K562 (cell line): ENCODE measurements around the gene STING1. TPM values are rescaled to one million over a fixed set of nuclear protein-coding genes. Genes with fewer than 3 reads are reported as not detected.

ENCODE experiments used
- CHAMP1 ChIP-seq: fragments of 450-650 bp; IDR thresholded peaks from 2 replicates; pipeline ENCODE4 v1.6.1; 2016; ENCODE audit warnings: mild to moderate bottlenecking
- CHD2 ChIP-seq: IDR thresholded peaks from 2 replicates; pipeline ENCODE4 v1.6.1; 2011; ENCODE audit warnings: low read depth, low read length
- ELF2 ChIP-seq: fragments of 250-450 bp; sonication (Bioruptor Pico); IDR thresholded peaks from 2 replicates; pipeline ENCODE4 v1.5.0; 2021; ENCODE audit warnings: mild to moderate bottlenecking
- HNRNPUL1 ChIP-seq: fragments of 200-400 bp; formaldehyde crosslinking; IDR thresholded peaks from 2 replicates; pipeline ENCODE4 v1.6.1; 2017; ENCODE audit warnings: low read length
- KLF16 ChIP-seq: IDR thresholded peaks from 2 replicates; pipeline ENCODE4 v1.6.1; 2016; ENCODE audit warnings: antibody characterized with exemption
- NCOA4 ChIP-seq: fragments of 450-650 bp; IDR thresholded peaks from 2 replicates; pipeline ENCODE4 v1.6.1; 2018; ENCODE audit warnings: mild to moderate bottlenecking; ENCODE audit not compliant: partially characterized antibody
- PCBP1 ChIP-seq: fragments of 200-400 bp; formaldehyde crosslinking; IDR thresholded peaks from 2 replicates; pipeline ENCODE4 v1.6.1; 2018; ENCODE audit warnings: mild to moderate bottlenecking, low read depth, low read length; ENCODE audit not compliant: poor library complexity, severe bottlenecking
- PHB2 ChIP-seq: fragments of 450-650 bp; IDR thresholded peaks from 2 replicates; pipeline ENCODE4 v1.6.1; 2017; ENCODE audit warnings: low read depth
- PHTF2 ChIP-seq: fragments of 250-450 bp; sonication (Bioruptor Pico); IDR thresholded peaks from 2 replicates; pipeline ENCODE4 v1.5.0; 2021; ENCODE audit warnings: mild to moderate bottlenecking
- PTTG1 ChIP-seq: fragments of 450-650 bp; IDR thresholded peaks from 2 replicates; pipeline ENCODE4 v1.6.1; 2016; ENCODE audit warnings: low read depth, mild to moderate bottlenecking, missing genetic modification characterization, missing compliant biosample characterization
- SFPQ ChIP-seq: fragments of 200-400 bp; formaldehyde crosslinking; IDR thresholded peaks from 2 replicates; pipeline ENCODE4 v1.6.1; 2017; ENCODE audit warnings: mild to moderate bottlenecking, low read depth, low read length, moderate library complexity
- SMARCA4 ChIP-seq: fragments of 450-650 bp; IDR thresholded peaks from 2 replicates; pipeline ENCODE4 v1.6.1; 2016
- ZBTB1 ChIP-seq: sonication (generic); formaldehyde crosslinking; IDR thresholded peaks from 2 replicates; pipeline ENCODE4 v1.8.1; 2023; ENCODE audit warnings: missing genetic modification reagents, low read depth, mild to moderate bottlenecking, borderline replicate concordance
- ZBTB2 ChIP-seq: fragments of 450-650 bp; IDR thresholded peaks from 2 replicates; pipeline ENCODE4 v1.6.1; 2016; ENCODE audit warnings: antibody characterized with exemption
- ZFX ChIP-seq: sonication (generic); formaldehyde crosslinking; IDR thresholded peaks from 2 replicates; pipeline ENCODE4 v1.8.0; 2022; ENCODE audit warnings: mild to moderate bottlenecking, missing genetic modification reagents, moderate library complexity
- ZNF274 ChIP-seq: IDR thresholded peaks from 2 replicates; pipeline ENCODE4 v1.6.1; 2011; ENCODE audit warnings: low read depth, mild to moderate bottlenecking, low read length, moderate library complexity, borderline replicate concordance
- ZNF282 ChIP-seq: sonication (generic); formaldehyde crosslinking; IDR thresholded peaks from 2 replicates; pipeline ENCODE4 v1.8.1; 2023; ENCODE audit warnings: missing genetic modification reagents
- polyA plus RNA-seq, 8 experiments: library from polyadenylated mRNA; depleted of rRNA in 4 of 8; stranded (reverse) in 5 of 8; unstranded in 3 of 8; fragments of >200 nt; fragmentation: Nextera tagmentation in 2 of 8; fragmentation: Illumina TruSeq in 1 of 8; extraction: Ambion mirVana in 2 of 8; extraction: Trizol in 1 of 8; gene quantifications; 2 replicates each; pipeline versions ENCODE4 v1.2.1 to v1.2.3, GENCODE V29; 2011 to 2014; ENCODE audit warnings: inconsistent platforms in 1 of 8, missing spikeins in 1 of 8
- total RNA-seq, 7 experiments: library from RNA; depleted of rRNA in 6 of 7; stranded (reverse); fragments of >200 nt in 6 of 7; fragmentation: Illumina TruSeq in 2 of 7; extraction: Trizol in 2 of 7; gene quantifications; 2 replicates each; pipeline versions ENCODE4 v1.2.1 to v1.2.3, GENCODE V29; 2011 to 2021; ENCODE audit warnings: low replicate concordance in 1 of 7
- TF ChIP-seq, protein P1 (sequence below): fragments of 450-650 bp; IDR thresholded peaks from 2 replicates; pipeline ENCODE4 v1.7.0; 2016; ENCODE audit warnings: borderline replicate concordance

The STING1 gene
- total and polyA plus RNA-seq, 9 of the 15 experiments (the other 6 are each of a cell fraction or from before 2014, with no cell fraction given) = 20.8 to 69.1 (median 44.7) TPM

- TF ChIP-seq CHAMP1 (no peak), PHTF2 (CRISPR knock-in tag) (0 out of 2 replicates have a peak, but pooled peaks have one; percentile 51), ZBTB2 (peak; percentile 34; the same call in 1 of the 2 replicates), NCOA4 (no peak), ZBTB1 (CRISPR knock-in tag) (no peak), SFPQ (no peak), PCBP1 (peak; percentile 87), HNRNPUL1 (no peak), CHD2 (peak; percentile 24; the same call in 1 of the 2 replicates), PTTG1 (tag) (no peak), SMARCA4 (peak; percentile 19; the same call in 1 of the 2 replicates), ZNF274 (no peak; the same call in 1 of the 2 replicates), ELF2 (CRISPR knock-in tag) (no peak), ZFX (CRISPR knock-in tag) (peak; percentile 100), PHB2 (peak; percentile 15; the same call in 1 of the 2 replicates), ZNF282 (CRISPR knock-in tag) (no peak), KLF16 (peak; percentile 52)
- TF ChIP-seq, protein P1, sequence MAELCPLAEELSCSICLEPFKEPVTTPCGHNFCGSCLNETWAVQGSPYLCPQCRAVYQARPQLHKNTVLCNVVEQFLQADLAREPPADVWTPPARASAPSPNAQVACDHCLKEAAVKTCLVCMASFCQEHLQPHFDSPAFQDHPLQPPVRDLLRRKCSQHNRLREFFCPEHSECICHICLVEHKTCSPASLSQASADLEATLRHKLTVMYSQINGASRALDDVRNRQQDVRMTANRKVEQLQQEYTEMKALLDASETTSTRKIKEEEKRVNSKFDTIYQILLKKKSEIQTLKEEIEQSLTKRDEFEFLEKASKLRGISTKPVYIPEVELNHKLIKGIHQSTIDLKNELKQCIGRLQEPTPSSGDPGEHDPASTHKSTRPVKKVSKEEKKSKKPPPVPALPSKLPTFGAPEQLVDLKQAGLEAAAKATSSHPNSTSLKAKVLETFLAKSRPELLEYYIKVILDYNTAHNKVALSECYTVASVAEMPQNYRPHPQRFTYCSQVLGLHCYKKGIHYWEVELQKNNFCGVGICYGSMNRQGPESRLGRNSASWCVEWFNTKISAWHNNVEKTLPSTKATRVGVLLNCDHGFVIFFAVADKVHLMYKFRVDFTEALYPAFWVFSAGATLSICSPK = peak; percentile 68; the same call in 1 of the 2 replicates
Observed at GRCh38 chr5:139517683-139518564, 35.4 kb upstream of the STING1 start (continued).
